ENCODE results near the gene ACO2.

The ACO2 gene

DNA sequence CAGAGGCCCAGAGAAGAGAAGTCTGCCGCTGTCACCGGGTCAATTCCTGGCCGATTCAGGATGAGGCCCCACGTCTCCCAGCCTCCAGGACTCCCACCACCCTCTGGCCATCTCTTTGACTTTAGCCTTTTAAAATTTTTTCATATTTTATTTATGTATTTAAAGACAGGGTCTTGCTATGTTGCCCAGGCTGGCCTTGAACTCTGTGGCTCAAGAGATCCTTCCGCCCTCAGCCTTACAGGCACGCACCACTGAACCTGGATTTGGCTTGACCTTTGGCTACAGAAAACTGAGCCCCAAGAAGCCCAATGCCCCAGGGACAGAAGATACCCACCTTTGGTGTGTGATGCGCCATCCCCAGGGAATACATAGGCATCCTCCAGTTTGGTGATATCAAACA, 71.4 kb downstream of the ACO2 start:
- Histone ChIP-seq H2AFZ (ENCODE audit: low read depth, low read length) (no peak overlapping the region), H3K9ac (ENCODE audit: low read length) (no peak overlapping the region), H3K27ac (ENCODE audit: low read length) (no peak overlapping the region), H4K20me1 (ENCODE audit: insufficient read depth, low read length) (peaks cover 18% of the 10 kb centered on the region; the same call in 1 of the 2 replicates), H3K36me3 (replicated peaks; ENCODE audit: low read depth, low read length) (peaks cover 28% of the 10 kb centered on the region), H3K4me3 (ENCODE audit: low read length) (no peak overlapping the region), H3K9me3 (ENCODE audit: insufficient read depth, low read length) (no peaks in the 10 kb centered on the region), H3K4me2 (ENCODE audit: low read length) (no peak overlapping the region), H3K27me3 (ENCODE audit: low read depth, low read length) (no peaks in the 10 kb centered on the region), H3K79me2 (ENCODE audit: low read length) (peaks cover 69% of the 10 kb centered on the region), H3K4me1 (ENCODE audit: low read length) (peaks cover 19% of the 10 kb centered on the region)
- TF ChIP-seq EZH2phosphoT487 (IDR thresholded peaks at IDR 0.05; ENCODE audit: low read depth): no peak
- TF ChIP-seq, protein P1, sequence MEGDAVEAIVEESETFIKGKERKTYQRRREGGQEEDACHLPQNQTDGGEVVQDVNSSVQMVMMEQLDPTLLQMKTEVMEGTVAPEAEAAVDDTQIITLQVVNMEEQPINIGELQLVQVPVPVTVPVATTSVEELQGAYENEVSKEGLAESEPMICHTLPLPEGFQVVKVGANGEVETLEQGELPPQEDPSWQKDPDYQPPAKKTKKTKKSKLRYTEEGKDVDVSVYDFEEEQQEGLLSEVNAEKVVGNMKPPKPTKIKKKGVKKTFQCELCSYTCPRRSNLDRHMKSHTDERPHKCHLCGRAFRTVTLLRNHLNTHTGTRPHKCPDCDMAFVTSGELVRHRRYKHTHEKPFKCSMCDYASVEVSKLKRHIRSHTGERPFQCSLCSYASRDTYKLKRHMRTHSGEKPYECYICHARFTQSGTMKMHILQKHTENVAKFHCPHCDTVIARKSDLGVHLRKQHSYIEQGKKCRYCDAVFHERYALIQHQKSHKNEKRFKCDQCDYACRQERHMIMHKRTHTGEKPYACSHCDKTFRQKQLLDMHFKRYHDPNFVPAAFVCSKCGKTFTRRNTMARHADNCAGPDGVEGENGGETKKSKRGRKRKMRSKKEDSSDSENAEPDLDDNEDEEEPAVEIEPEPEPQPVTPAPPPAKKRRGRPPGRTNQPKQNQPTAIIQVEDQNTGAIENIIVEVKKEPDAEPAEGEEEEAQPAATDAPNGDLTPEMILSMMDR (IDR thresholded peaks at IDR 0.05; ENCODE audit: low read depth, low read length): no peak

DNA sequence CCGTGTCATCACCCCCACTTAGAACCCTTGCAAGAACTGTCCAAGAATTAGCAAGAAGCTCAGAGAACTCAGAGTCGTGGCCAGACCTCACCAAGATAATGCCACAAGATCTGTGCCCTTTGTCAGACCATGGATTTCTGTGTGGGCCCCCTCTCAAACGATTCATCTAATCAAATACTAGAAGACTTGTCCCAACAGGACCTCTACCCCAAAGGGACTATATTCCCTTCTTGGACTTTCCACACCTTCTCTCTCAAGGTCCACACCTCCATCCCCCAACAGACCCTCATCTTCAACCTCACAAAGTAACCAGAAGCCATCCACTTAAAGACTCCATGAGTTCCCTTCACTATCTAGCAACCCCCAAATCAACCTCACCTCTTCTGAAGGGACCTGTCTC, 72.6 kb downstream of the ACO2 start:
- no peak overlapping the region for H3K27ac ChIP-seq (ENCODE audit: low read length)
- peaks cover 69% of the 10 kb centered on the region for H3K79me2 ChIP-seq (ENCODE audit: low read length)
- TF ChIP-seq, protein P1 (IDR thresholded peaks at IDR 0.05; ENCODE audit: low read depth, low read length): no peak
- no peak for TF ChIP-seq EZH2phosphoT487 (IDR thresholded peaks at IDR 0.05; ENCODE audit: low read depth)
- H3K4me1 ChIP-seq (ENCODE audit: low read length): peaks cover 19% of the 10 kb centered on the region
- H3K9ac ChIP-seq (ENCODE audit: low read length): no peak overlapping the region
- H3K4me2 ChIP-seq (ENCODE audit: low read length): no peak overlapping the region
- H2AFZ ChIP-seq (ENCODE audit: low read depth, low read length): no peak overlapping the region
- H3K9me3 ChIP-seq (ENCODE audit: insufficient read depth, low read length): no peaks in the 10 kb centered on the region
- H4K20me1 ChIP-seq (ENCODE audit: insufficient read depth, low read length): peaks cover 18% of the 10 kb centered on the region; the same call in 1 of the 2 replicates
- no peaks in the 10 kb centered on the region for H3K27me3 ChIP-seq (ENCODE audit: low read depth, low read length)
- H3K4me3 ChIP-seq (ENCODE audit: low read length): no peak overlapping the region
- peaks cover 28% of the 10 kb centered on the region for H3K36me3 ChIP-seq (replicated peaks; ENCODE audit: low read depth, low read length)

DNA sequence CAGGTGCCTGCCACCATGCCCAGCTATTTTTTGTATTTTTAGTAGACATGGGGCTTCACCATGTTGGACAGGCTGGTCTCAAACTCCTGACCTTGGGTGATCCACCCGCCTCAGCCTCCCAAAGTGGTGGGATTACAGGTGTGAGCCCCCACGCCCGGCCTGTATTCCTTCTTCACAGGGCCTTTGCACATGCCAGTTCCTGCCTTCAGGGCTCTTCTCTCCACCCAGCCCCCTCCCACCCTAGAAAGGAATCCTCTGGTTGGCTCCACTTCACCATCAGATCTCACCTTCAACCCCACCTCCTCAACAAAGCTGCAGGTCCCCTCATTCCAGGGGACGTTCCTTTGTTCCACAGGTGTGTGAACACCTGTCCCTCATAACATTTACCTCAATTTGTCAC, 73.3 kb downstream of the ACO2 start:
- no peaks in the 10 kb centered on the region for H3K9me3 ChIP-seq (ENCODE audit: insufficient read depth, low read length)

DNA sequence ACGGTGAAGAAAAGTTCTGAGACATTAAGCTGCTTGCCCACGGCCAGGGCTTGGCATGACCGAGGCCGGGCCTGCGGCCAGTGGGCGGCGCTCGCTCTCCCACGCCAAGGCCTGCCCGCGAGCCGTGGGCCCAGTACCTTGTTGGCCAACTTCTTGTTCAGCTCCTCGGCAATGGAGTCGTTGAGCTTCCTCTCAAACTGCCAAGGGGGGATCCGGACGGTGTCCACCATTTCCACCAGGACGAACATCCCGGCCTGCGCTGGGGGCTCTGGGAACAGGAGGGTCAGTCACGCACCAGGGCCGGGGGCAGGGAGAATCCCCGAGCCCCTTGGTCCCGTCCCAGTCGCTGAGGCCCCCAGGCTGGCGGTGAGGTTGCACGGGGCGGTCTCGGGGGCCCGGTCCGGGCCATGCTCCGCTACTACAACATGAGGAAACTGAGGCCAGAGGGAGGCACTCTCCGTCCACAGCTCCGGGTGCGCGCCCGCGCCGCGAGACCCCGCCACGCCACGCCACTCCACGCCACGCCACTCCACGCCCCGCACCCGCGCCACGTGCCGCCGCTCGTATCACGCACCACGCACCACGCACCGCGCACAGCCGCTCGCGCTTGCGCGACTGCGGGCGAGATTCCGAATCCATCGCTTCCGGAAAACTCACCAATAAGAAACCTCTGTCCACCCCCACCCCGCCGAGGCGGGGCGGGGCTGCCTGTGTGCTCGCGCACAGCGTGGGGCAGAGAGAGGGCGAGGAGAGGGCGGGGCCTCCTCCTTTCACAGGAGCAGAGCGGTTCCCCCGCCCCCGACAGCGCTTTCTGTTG, 75.1 kb downstream of the ACO2 start, which contains the start of gene POLR3H:
Gene POLR3H, minus strand, starts transcription at position 617 of the 817 bp plus-strand sequence. Its CDS starts 369 bp downstream, at position 248.
- H3K9me3 ChIP-seq (ENCODE audit: insufficient read depth, low read length): no peaks in the 10 kb centered on the region
- no peaks in the 10 kb centered on the region for H3K27me3 ChIP-seq (ENCODE audit: low read depth, low read length)
- peak within 1 kb of the TSS; percentile 98 for H3K4me2 ChIP-seq (ENCODE audit: low read length)
- peaks cover 19% of the 10 kb centered on the region for H3K4me1 ChIP-seq (ENCODE audit: low read length)
- H2AFZ ChIP-seq (ENCODE audit: low read depth, low read length): peak within 1 kb of the TSS; percentile 85
- peaks cover 18% of the 10 kb centered on the region; the same call in 1 of the 2 replicates for H4K20me1 ChIP-seq (ENCODE audit: insufficient read depth, low read length)
- H3K4me3 ChIP-seq (ENCODE audit: low read length): peak within 1 kb of the TSS; percentile 89
- H3K27ac ChIP-seq (ENCODE audit: low read length): peak within 1 kb of the TSS; percentile 50
- peak within 1 kb of the TSS; percentile 95 for H3K9ac ChIP-seq (ENCODE audit: low read length)
- peaks cover 20% of the 10 kb centered on the region for H3K36me3 ChIP-seq (replicated peaks; ENCODE audit: low read depth, low read length)
- peaks cover 52% of the 10 kb centered on the region for H3K79me2 ChIP-seq (ENCODE audit: low read length)
- TF ChIP-seq EZH2phosphoT487 (IDR thresholded peaks at IDR 0.05; ENCODE audit: low read depth): no peak
- TF ChIP-seq, protein P1 (IDR thresholded peaks at IDR 0.05; ENCODE audit: low read depth, low read length): peak; percentile 96

More for the DNA sequence above, 73.3 kb downstream of the ACO2 start:
- H3K4me2 ChIP-seq (ENCODE audit: low read length): peak overlapping the region; percentile 98; the same call in 1 of the 2 replicates
- TF ChIP-seq EZH2phosphoT487 (IDR thresholded peaks at IDR 0.05; ENCODE audit: low read depth): no peak
- TF ChIP-seq, protein P1 (IDR thresholded peaks at IDR 0.05; ENCODE audit: low read depth, low read length): no peak
- H3K4me1 ChIP-seq (ENCODE audit: low read length): peaks cover 19% of the 10 kb centered on the region
- H3K4me3 ChIP-seq (ENCODE audit: low read length): no peak overlapping the region
- peaks cover 65% of the 10 kb centered on the region for H3K79me2 ChIP-seq (ENCODE audit: low read length)
- H4K20me1 ChIP-seq (ENCODE audit: insufficient read depth, low read length): peaks cover 18% of the 10 kb centered on the region; the same call in 1 of the 2 replicates
- H2AFZ ChIP-seq (ENCODE audit: low read depth, low read length): no peak overlapping the region
- no peak overlapping the region for H3K27ac ChIP-seq (ENCODE audit: low read length)
- H3K36me3 ChIP-seq (replicated peaks; ENCODE audit: low read depth, low read length): peaks cover 28% of the 10 kb centered on the region
- no peaks in the 10 kb centered on the region for H3K27me3 ChIP-seq (ENCODE audit: low read depth, low read length)
- H3K9ac ChIP-seq (ENCODE audit: low read length): no peak overlapping the region
